Measurements from ENCODE around the gene ZNRF3. TPM values are rescaled to one million over a fixed set of nuclear protein-coding genes. Genes with fewer than 3 reads are reported as not detected.

ZNRF3 gene
- polyA plus RNA-seq, 1 donor from 2014 or later, result 2.9 TPM

GRCh38 chr22:28846994-28847393 is 36.4 kb upstream of the ZNRF3 start:
- Histone ChIP-seq H3K36me3 (ENCODE audit: insufficient read depth, low read length) (no peaks in the 10 kb centered on the region), H2AFZ (ENCODE audit: low read depth, low read length) (no peak overlapping the region), H3K9ac (ENCODE audit: low read length) (no peak overlapping the region), H3F3A (ENCODE audit: insufficient read depth, low read length, poor library complexity, severe bottlenecking) (no peaks in the 10 kb centered on the region), H3K9me2 (ENCODE audit: insufficient read depth, low read length) (no peaks in the 10 kb centered on the region), H3K79me2 (replicated peaks; ENCODE audit: insufficient read depth, low read length) (no peaks in the 10 kb centered on the region), H3K4me3 (ENCODE audit: low read length) (no peak overlapping the region), H3K27ac (ENCODE audit: low read length) (no peak overlapping the region), H4K20me1 (ENCODE audit: insufficient read depth) (no peaks in the 10 kb centered on the region), H3K27me3 (ENCODE audit: insufficient read depth, low read depth, low read length) (no peaks in the 10 kb centered on the region), H3K4me2 (ENCODE audit: low read length) (no peak overlapping the region), H3K9me3 (ENCODE audit: low read length) (no peaks in the 10 kb centered on the region)
- no peak for TF ChIP-seq SMC3 (conservative IDR thresholded peaks at IDR 0.05; ENCODE audit: poor library complexity)
- TF ChIP-seq TAF1 (IDR thresholded peaks at IDR 0.05; ENCODE audit: low read depth), result no peak
- TF ChIP-seq RAD21 (conservative IDR thresholded peaks at IDR 0.05), result no peak
- no peak for TF ChIP-seq EP300 (conservative IDR thresholded peaks at IDR 0.05; ENCODE audit: poor library complexity, severe bottlenecking)
- no peak for TF ChIP-seq EZH2 (IDR thresholded peaks at IDR 0.05; ENCODE audit: borderline replicate concordance, insufficient read depth, low read length, poor library complexity, severe bottlenecking)
- no peak for TF ChIP-seq POLR2AphosphoS5 (IDR thresholded peaks at IDR 0.05)
- TF ChIP-seq MXI1 (conservative IDR thresholded peaks at IDR 0.05; ENCODE audit: poor library complexity, severe bottlenecking), result no peak
- TF ChIP-seq, protein P1, sequence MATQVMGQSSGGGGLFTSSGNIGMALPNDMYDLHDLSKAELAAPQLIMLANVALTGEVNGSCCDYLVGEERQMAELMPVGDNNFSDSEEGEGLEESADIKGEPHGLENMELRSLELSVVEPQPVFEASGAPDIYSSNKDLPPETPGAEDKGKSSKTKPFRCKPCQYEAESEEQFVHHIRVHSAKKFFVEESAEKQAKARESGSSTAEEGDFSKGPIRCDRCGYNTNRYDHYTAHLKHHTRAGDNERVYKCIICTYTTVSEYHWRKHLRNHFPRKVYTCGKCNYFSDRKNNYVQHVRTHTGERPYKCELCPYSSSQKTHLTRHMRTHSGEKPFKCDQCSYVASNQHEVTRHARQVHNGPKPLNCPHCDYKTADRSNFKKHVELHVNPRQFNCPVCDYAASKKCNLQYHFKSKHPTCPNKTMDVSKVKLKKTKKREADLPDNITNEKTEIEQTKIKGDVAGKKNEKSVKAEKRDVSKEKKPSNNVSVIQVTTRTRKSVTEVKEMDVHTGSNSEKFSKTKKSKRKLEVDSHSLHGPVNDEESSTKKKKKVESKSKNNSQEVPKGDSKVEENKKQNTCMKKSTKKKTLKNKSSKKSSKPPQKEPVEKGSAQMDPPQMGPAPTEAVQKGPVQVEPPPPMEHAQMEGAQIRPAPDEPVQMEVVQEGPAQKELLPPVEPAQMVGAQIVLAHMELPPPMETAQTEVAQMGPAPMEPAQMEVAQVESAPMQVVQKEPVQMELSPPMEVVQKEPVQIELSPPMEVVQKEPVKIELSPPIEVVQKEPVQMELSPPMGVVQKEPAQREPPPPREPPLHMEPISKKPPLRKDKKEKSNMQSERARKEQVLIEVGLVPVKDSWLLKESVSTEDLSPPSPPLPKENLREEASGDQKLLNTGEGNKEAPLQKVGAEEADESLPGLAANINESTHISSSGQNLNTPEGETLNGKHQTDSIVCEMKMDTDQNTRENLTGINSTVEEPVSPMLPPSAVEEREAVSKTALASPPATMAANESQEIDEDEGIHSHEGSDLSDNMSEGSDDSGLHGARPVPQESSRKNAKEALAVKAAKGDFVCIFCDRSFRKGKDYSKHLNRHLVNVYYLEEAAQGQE (IDR thresholded peaks at IDR 0.05; ENCODE audit: borderline replicate concordance), result no peak
- TF ChIP-seq CTCF (IDR thresholded peaks at IDR 0.05; ENCODE audit: poor library complexity, severe bottlenecking), result no peak

- no peaks in the 10 kb centered on the region for H3K36me3 ChIP-seq (ENCODE audit: insufficient read depth, low read length)
- no peaks in the 10 kb centered on the region for H3F3A ChIP-seq (ENCODE audit: insufficient read depth, low read length, poor library complexity, severe bottlenecking)
- H3K4me2 ChIP-seq (ENCODE audit: low read length), result no peak overlapping the region
- H3K79me2 ChIP-seq (replicated peaks; ENCODE audit: insufficient read depth, low read length), result no peaks in the 10 kb centered on the region
- H4K20me1 ChIP-seq (ENCODE audit: insufficient read depth), result no peaks in the 10 kb centered on the region
- H3K4me3 ChIP-seq (ENCODE audit: low read length), result no peak overlapping the region
- no peak overlapping the region for H3K27ac ChIP-seq (ENCODE audit: low read length)
- no peaks in the 10 kb centered on the region for H3K27me3 ChIP-seq (ENCODE audit: insufficient read depth, low read depth, low read length)
- no peak overlapping the region for H2AFZ ChIP-seq (ENCODE audit: low read depth, low read length)
- H3K9me3 ChIP-seq (ENCODE audit: low read length), result no peaks in the 10 kb centered on the region
- TF ChIP-seq RAD21 (conservative IDR thresholded peaks at IDR 0.05), result peak; percentile 91
- no peak for TF ChIP-seq MXI1 (conservative IDR thresholded peaks at IDR 0.05; ENCODE audit: poor library complexity, severe bottlenecking)
- TF ChIP-seq, protein P1 (IDR thresholded peaks at IDR 0.05; ENCODE audit: borderline replicate concordance), result no peak
- peak; percentile 92 for TF ChIP-seq CTCF (IDR thresholded peaks at IDR 0.05; ENCODE audit: poor library complexity, severe bottlenecking)
- TF ChIP-seq EZH2 (IDR thresholded peaks at IDR 0.05; ENCODE audit: borderline replicate concordance, insufficient read depth, low read length, poor library complexity, severe bottlenecking), result no peak
- no peak for TF ChIP-seq EP300 (conservative IDR thresholded peaks at IDR 0.05; ENCODE audit: poor library complexity, severe bottlenecking)
- TF ChIP-seq SMC3 (conservative IDR thresholded peaks at IDR 0.05; ENCODE audit: poor library complexity), result peak; percentile 96
- no peak for TF ChIP-seq POLR2AphosphoS5 (IDR thresholded peaks at IDR 0.05)
- no peak for TF ChIP-seq TAF1 (IDR thresholded peaks at IDR 0.05; ENCODE audit: low read depth)
- H3K9me2 ChIP-seq (ENCODE audit: insufficient read depth, low read length), result no peaks in the 10 kb centered on the region
- H3K9ac ChIP-seq (ENCODE audit: low read length), result no peak overlapping the region
These were observed 27.8 kb upstream of the ZNRF3 start for GRCh38 chr22:28855355-28856094.
